ENCODE data around the gene SP140L. TPM values are rescaled to one million over a fixed set of nuclear protein-coding genes. Genes with fewer than 3 reads are reported as not detected.

SP140L gene
- total and polyA plus RNA-seq, 2 of the 8 experiments (the other 6 are each of a cell fraction or from before 2014, with no cell fraction given), result 0.36 to 1.5 TPM

- CTCF ChIA-PET (ENCODE audit: partially characterized antibody), result no interaction called here
- no peak for FAIRE-seq
These were observed 117.8 kb downstream of the SP140L start for GRCh38 chr2:230444832-230445231.

More at GRCh38 chr2:230444832-230445231, 117.8 kb downstream of the SP140L start:
- H3K9me3 ChIP-seq (ENCODE audit: insufficient read depth in 2 of 2, low read depth in 1 of 2, low read length in 1 of 2), result no peaks in the 10 kb centered on the region
- no peak overlapping the region for H3K4ac ChIP-seq (replicated peaks; ENCODE audit: insufficient read length, low read depth, low read length)
- H3K18ac ChIP-seq (ENCODE audit: extremely low read depth, low read length), result no peak overlapping the region
- WGBS, 2 experiments (ENCODE audit: extremely low coverage in 1 of 2, insufficient coverage in 1 of 2, insufficient read length in 1 of 2, insufficient replicate concordance in 2 of 2, low coverage in 1 of 2, low lambda C conversion rate in 2 of 2, missing lambda C conversion rate in 1 of 2), result 91% methylated on average over 2 of the region's 2 CpGs; no CpG with 5 or more reads in 1 of the 2 experiments
- DNase-seq (ENCODE audit: low read depth in 1 of 2, low spot score in 2 of 2), result no peak
- H3K9ac ChIP-seq (replicated peaks in 1 of 4; ENCODE audit: extremely low read depth in 1 of 4, low read depth in 3 of 4, low read length in 3 of 4), result no peak overlapping the region
- H3K56ac ChIP-seq (replicated peaks; ENCODE audit: insufficient read length, low read depth, low read length), result no peak overlapping the region
- TF ChIP-seq RBBP5 (IDR thresholded peaks at IDR 0.05; ENCODE audit: borderline replicate concordance, low read depth, low read length) (no peak), FOSL1 (IDR thresholded peaks at IDR 0.05; ENCODE audit: insufficient read depth, low read depth, low read length) (no peak)
- H4K5ac ChIP-seq (ENCODE audit: insufficient read length, low read depth, low read length), result no peak overlapping the region
- H3K79me2 ChIP-seq (ENCODE audit: control insufficient read depth in 1 of 2, insufficient read depth in 2 of 2, low read length in 2 of 2), result no peaks in the 10 kb centered on the region
- H3K4me2 ChIP-seq (ENCODE audit: insufficient read depth in 1 of 2, low read depth in 2 of 2, low read length in 2 of 2), result no peak overlapping the region
- H4K8ac ChIP-seq (ENCODE audit: extremely low read depth, insufficient read depth, low read length), result no peak overlapping the region
- no peak overlapping the region for H3K23ac ChIP-seq (ENCODE audit: insufficient read length)
- H3K79me1 ChIP-seq (ENCODE audit: low read depth, low read length), result no peaks in the 10 kb centered on the region
- H2BK120ac ChIP-seq (replicated peaks; ENCODE audit: low read depth, low read length), result no peak overlapping the region
- H3K4me3 ChIP-seq (ENCODE audit: extremely low read depth in 1 of 4, insufficient read depth in 2 of 4, low read depth in 3 of 4, low read length in 4 of 4), result no peak overlapping the region
- H2BK12ac ChIP-seq (ENCODE audit: low read depth, low read length), result no peak overlapping the region
- no peak overlapping the region for H4K91ac ChIP-seq (replicated peaks; ENCODE audit: insufficient read length, low read length)
- H2AFZ ChIP-seq (ENCODE audit: low read length), result no peak overlapping the region
- no peak overlapping the region for H2BK5ac ChIP-seq (ENCODE audit: low read depth, low read length)
- no peak overlapping the region for H2BK15ac ChIP-seq (ENCODE audit: low read length)
- H3K4me1 ChIP-seq (replicated peaks in 1 of 4; ENCODE audit: control insufficient read depth in 3 of 4, insufficient read depth in 4 of 4, low read length in 3 of 4), result no peaks in the 10 kb centered on the region; a peak in 1 of 7 replicates
- H3K23me2 ChIP-seq (ENCODE audit: low read depth, low read length), result no peaks in the 10 kb centered on the region
- H3K14ac ChIP-seq (ENCODE audit: insufficient read length), result no peak overlapping the region
- H2AK5ac ChIP-seq (ENCODE audit: low read depth, low read length), result no peak overlapping the region
- no peaks in the 10 kb centered on the region for H3K27me3 ChIP-seq (replicated peaks in 1 of 4; ENCODE audit: control insufficient read depth in 3 of 4, extremely low read depth in 1 of 4, insufficient read depth in 3 of 4, low read length in 3 of 4)
- no peaks in the 10 kb centered on the region for H4K20me1 ChIP-seq (replicated peaks in 1 of 2; ENCODE audit: control insufficient read depth in 1 of 2, insufficient read depth in 2 of 2, low read length in 2 of 2)
- POLR2A ChIA-PET (ENCODE audit: partially characterized antibody), result no interaction called here
- no peak overlapping the region for H3K27ac ChIP-seq (ENCODE audit: low read depth, low read length)
- no peaks in the 10 kb centered on the region for H3K36me3 ChIP-seq (ENCODE audit: control insufficient read depth in 2 of 4, insufficient read depth in 4 of 4, low read length in 3 of 4)
- H2BK20ac ChIP-seq (ENCODE audit: low read length), result no peak overlapping the region

All from H1 (cell line).